Activated naive CD8-positive, alpha-beta T cell treated with anti-CD3 and anti-CD28 coated beads, Interleukin-2, amount 10 ng/mL, durations not matched to agents 7 days and 5 days (primary cell): ENCODE results near the gene OR2T3. TPM values are rescaled to one million over a fixed set of nuclear protein-coding genes. Genes with fewer than 3 reads are reported as not detected.
"Not testable (repeated sequence)": the region's sequence is repeated elsewhere in the genome, so short reads cannot be mapped to it uniquely, and the experiment has no call there.

Experiments used
- ATAC-seq: fragments of 150-1000 bp; cut with Tn5 transposase; one replicate; pipeline ENCODE4 v1.10.0; 2021; ENCODE audit warnings: low read depth, moderate library complexity
- POLR2A ChIA-PET: fragments of 350-600 bp; sonication (Branson Sonifier 250); formaldehyde crosslinking; loops from one replicate; lab custom pipeline; 2021; ENCODE audit warnings: antibody characterized with exemption; lab: Charles Lee
- DNase-seq: peaks from one replicate; pipeline ENCODE4 v3.0.0; 2021
- H3K27ac Mint-ChIP-seq: one replicate; pipeline ENCODE4 v1.8.0; 2022; ENCODE audit warnings: mild to moderate bottlenecking, mixed read lengths
- H3K27me3 Mint-ChIP-seq: one replicate; pipeline ENCODE4 v1.8.0; 2022; ENCODE audit warnings: mild to moderate bottlenecking, moderate library complexity, mixed read lengths
- H3K36me3 Mint-ChIP-seq: one replicate; pipeline ENCODE4 v1.8.0; 2021; ENCODE audit warnings: mild to moderate bottlenecking, mixed read lengths
- H3K4me1 Mint-ChIP-seq: one replicate; pipeline ENCODE4 v1.8.0; 2021; ENCODE audit warnings: mixed read lengths
- H3K4me3 Mint-ChIP-seq: one replicate; pipeline ENCODE4 v1.8.0; 2022; ENCODE audit warnings: mild to moderate bottlenecking, moderate library complexity, mixed read lengths
- H3K9me3 Mint-ChIP-seq: one replicate; pipeline ENCODE4 v1.8.0; 2021; ENCODE audit warnings: mixed read lengths
- total RNA-seq, 2 experiments: library from RNA; stranded (reverse); gene quantifications; one replicate each; pipeline ENCODE4 v1.2.3, GENCODE V29; 2021

OR2T3 gene
- total RNA-seq, 2 experiments from 2014 or later: not detected

GRCh38 chr1:248448409-248449074 is 24.6 kb upstream of the OR2T3 start:
- H3K9me3 Mint-ChIP-seq, DNase-seq, H3K4me1 Mint-ChIP-seq, H3K27me3 Mint-ChIP-seq, POLR2A ChIA-PET, H3K4me3 Mint-ChIP-seq, H3K36me3 Mint-ChIP-seq, H3K27ac Mint-ChIP-seq, ATAC-seq: not testable (repeated sequence)

- H3K27ac Mint-ChIP-seq, H3K4me3 Mint-ChIP-seq, ATAC-seq, H3K9me3 Mint-ChIP-seq, H3K4me1 Mint-ChIP-seq, H3K27me3 Mint-ChIP-seq, DNase-seq, POLR2A ChIA-PET, H3K36me3 Mint-ChIP-seq: not testable (repeated sequence)
Measured at GRCh38 chr1:248449821-248450465, 23.2 kb upstream of the OR2T3 start.

- H3K27me3 Mint-ChIP-seq, DNase-seq, POLR2A ChIA-PET, H3K4me3 Mint-ChIP-seq, H3K4me1 Mint-ChIP-seq, H3K9me3 Mint-ChIP-seq, H3K36me3 Mint-ChIP-seq, ATAC-seq, H3K27ac Mint-ChIP-seq: not testable (repeated sequence)
Measured at GRCh38 chr1:248450466-248451145, 22.5 kb upstream of the OR2T3 start.

GRCh38 chr1:248453619-248454018 is 19.5 kb upstream of the OR2T3 start:
- POLR2A ChIA-PET, ATAC-seq, H3K36me3 Mint-ChIP-seq, DNase-seq, H3K27me3 Mint-ChIP-seq, H3K4me1 Mint-ChIP-seq, H3K9me3 Mint-ChIP-seq, H3K4me3 Mint-ChIP-seq: not testable (repeated sequence)
- H3K27ac Mint-ChIP-seq: peak overlapping the region; percentile 39

- H3K4me1 Mint-ChIP-seq, ATAC-seq, H3K27me3 Mint-ChIP-seq, H3K27ac Mint-ChIP-seq, H3K4me3 Mint-ChIP-seq, H3K9me3 Mint-ChIP-seq, H3K36me3 Mint-ChIP-seq, DNase-seq, POLR2A ChIA-PET: not testable (repeated sequence)
Measured at GRCh38 chr1:248455045-248455444, 18.1 kb upstream of the OR2T3 start.

- H3K36me3 Mint-ChIP-seq, ATAC-seq, DNase-seq, H3K4me1 Mint-ChIP-seq, POLR2A ChIA-PET, H3K27me3 Mint-ChIP-seq, H3K4me3 Mint-ChIP-seq, H3K27ac Mint-ChIP-seq, H3K9me3 Mint-ChIP-seq: not testable (repeated sequence)
Measured at GRCh38 chr1:248456635-248457034, 16.5 kb upstream of the OR2T3 start.

- ATAC-seq, H3K36me3 Mint-ChIP-seq, H3K27ac Mint-ChIP-seq, H3K27me3 Mint-ChIP-seq, H3K4me3 Mint-ChIP-seq, DNase-seq, H3K9me3 Mint-ChIP-seq, POLR2A ChIA-PET, H3K4me1 Mint-ChIP-seq: not testable (repeated sequence)
Measured at GRCh38 chr1:248459117-248459516, 14.0 kb upstream of the OR2T3 start.

GRCh38 chr1:248471154-248471553 is 2.0 kb upstream of the OR2T3 start:
- H3K27me3 Mint-ChIP-seq: no peaks in the 10 kb centered on the region
- H3K27ac Mint-ChIP-seq: no peak overlapping the region
- no peaks in the 10 kb centered on the region for H3K4me1 Mint-ChIP-seq
- H3K9me3 Mint-ChIP-seq: peaks cover 5% of the 10 kb centered on the region
- POLR2A ChIA-PET: no interaction called here
- peaks cover 11% of the 10 kb centered on the region for H3K36me3 Mint-ChIP-seq
- ATAC-seq: no peak
- H3K4me3 Mint-ChIP-seq: no peak overlapping the region
- no peak for DNase-seq

GRCh38 chr1:248472111-248472510 is 1.0 kb upstream of the OR2T3 start:
- peaks cover 11% of the 10 kb centered on the region for H3K36me3 Mint-ChIP-seq
- DNase-seq, H3K27ac Mint-ChIP-seq, H3K27me3 Mint-ChIP-seq, ATAC-seq, POLR2A ChIA-PET, H3K4me1 Mint-ChIP-seq, H3K9me3 Mint-ChIP-seq, H3K4me3 Mint-ChIP-seq: not testable (repeated sequence)

- H3K27ac Mint-ChIP-seq, H3K4me1 Mint-ChIP-seq, DNase-seq, H3K9me3 Mint-ChIP-seq, H3K36me3 Mint-ChIP-seq, POLR2A ChIA-PET, H3K4me3 Mint-ChIP-seq, ATAC-seq, H3K27me3 Mint-ChIP-seq: not testable (repeated sequence)
Measured at GRCh38 chr1:248475660-248476059, 2.5 kb downstream of the OR2T3 start.

GRCh38 chr1:248481686-248482579 is 8.8 kb downstream of the OR2T3 start:
- Mint-ChIP-seq H3K27ac (peak overlapping the region; percentile 93), H3K4me3 (peak overlapping the region; percentile 87)
- H3K4me1 Mint-ChIP-seq, H3K36me3 Mint-ChIP-seq, H3K9me3 Mint-ChIP-seq, H3K27me3 Mint-ChIP-seq, POLR2A ChIA-PET: not testable (repeated sequence)
- peak; percentile 93 for ATAC-seq
- peak; percentile 41 for DNase-seq

- DNase-seq, POLR2A ChIA-PET, H3K4me3 Mint-ChIP-seq, H3K4me1 Mint-ChIP-seq, ATAC-seq, H3K27ac Mint-ChIP-seq, H3K27me3 Mint-ChIP-seq, H3K36me3 Mint-ChIP-seq, H3K9me3 Mint-ChIP-seq: not testable (repeated sequence)
Measured at GRCh38 chr1:248488289-248488688, 15.1 kb downstream of the OR2T3 start, which contains the start of gene OR2T5. Gene OR2T5 (plus strand): TSS chr1:248488589. CDS start chr1:248488589, 0 bp downstream.

- H3K27me3 Mint-ChIP-seq, POLR2A ChIA-PET, H3K9me3 Mint-ChIP-seq, H3K36me3 Mint-ChIP-seq, DNase-seq, H3K4me1 Mint-ChIP-seq, ATAC-seq, H3K4me3 Mint-ChIP-seq, H3K27ac Mint-ChIP-seq: not testable (repeated sequence)
Measured at GRCh38 chr1:248496661-248497060, 23.5 kb downstream of the OR2T3 start.
